OCI-LY1 (cell line): ENCODE measurements around the gene IP6K3.

Experiments used
- H2AFZ ChIP-seq: fragments of 200-600 bp; sonication (generic), shearing (Covaris generic); 2 replicates; pipeline ENCODE4 v1.6.0; 2014; ENCODE audit warnings: antibody characterized with exemption, mild to moderate bottlenecking, low read length
- H3F3A ChIP-seq: fragments of 200-600 bp; sonication (generic), shearing (Covaris generic); 2 replicates; pipeline ENCODE4 v1.6.0; 2014; ENCODE audit warnings: mild to moderate bottlenecking, antibody characterized with exemption, low read length, moderate library complexity; ENCODE audit not compliant: insufficient read depth
- H3K27ac ChIP-seq: fragments of 200-600 bp; sonication (generic); 2 replicates; pipeline ENCODE4 v1.5.1; 2014; ENCODE audit warnings: low read length, mixed run types, mild to moderate bottlenecking, low read depth; ENCODE audit not compliant: poor library complexity, severe bottlenecking
- H3K27me3 ChIP-seq: fragments of 200-600 bp; sonication (generic); 2 replicates; pipeline ENCODE4 v1.6.0; 2014; ENCODE audit warnings: antibody characterized with exemption, mild to moderate bottlenecking, low read length, moderate library complexity; ENCODE audit not compliant: insufficient read depth
- H3K36me3 ChIP-seq: fragments of 200-600 bp; sonication (generic); 2 replicates; pipeline ENCODE4 v1.6.1; 2014; ENCODE audit warnings: mild to moderate bottlenecking, antibody characterized with exemption, low read length, moderate library complexity, mixed read lengths; ENCODE audit not compliant: insufficient read depth
- H3K4me1 ChIP-seq: fragments of 200-600 bp; sonication (generic); 2 replicates; pipeline ENCODE4 v1.5.1; 2014; ENCODE audit warnings: mild to moderate bottlenecking, low read length, moderate library complexity; ENCODE audit not compliant: insufficient read depth, severe bottlenecking
- H3K4me2 ChIP-seq: fragments of 200-600 bp; sonication (generic), shearing (Covaris generic); 2 replicates; pipeline ENCODE4 v1.6.1; 2014; ENCODE audit warnings: low read length
- H3K4me3 ChIP-seq: fragments of 200-600 bp; sonication (generic); 2 replicates; pipeline ENCODE4 v1.5.1; 2014; ENCODE audit warnings: low read length, low read depth, mild to moderate bottlenecking, mixed read lengths; ENCODE audit not compliant: poor library complexity, severe bottlenecking
- H3K79me2 ChIP-seq: fragments of 200-600 bp; shearing (Covaris generic); 2 replicates; pipeline ENCODE4 v1.6.1; 2016; ENCODE audit warnings: mixed run types, low read length, mixed read lengths; ENCODE audit not compliant: insufficient read depth
- H3K9ac ChIP-seq: fragments of 200-600 bp; sonication (generic), shearing (Covaris generic); 2 replicates; pipeline ENCODE4 v1.6.1; 2014; ENCODE audit warnings: mild to moderate bottlenecking, low read length, mixed read lengths
- H3K9me2 ChIP-seq: fragments of 200-600 bp; sonication (generic), shearing (Covaris generic); 2 replicates; pipeline ENCODE4 v1.6.1; 2014; ENCODE audit warnings: low read depth, mild to moderate bottlenecking, low read length, mixed read lengths
- H3K9me3 ChIP-seq: fragments of 200-600 bp; shearing (Covaris generic); 2 replicates; pipeline ENCODE4 v1.6.1; 2014; ENCODE audit warnings: low read length, mixed read lengths
- H4K20me1 ChIP-seq: fragments of 200-600 bp; sonication (generic), shearing (Covaris generic); 2 replicates; pipeline ENCODE4 v1.6.0; 2016; ENCODE audit warnings: mild to moderate bottlenecking, low read length; ENCODE audit not compliant: insufficient read depth
- EZH2 ChIP-seq: fragments of 200-600 bp; sonication (generic), shearing (Covaris generic); IDR thresholded peaks from 2 replicates; pipeline ENCODE4 v1.8.0; 2017; ENCODE audit warnings: borderline replicate concordance, mixed run types, mild to moderate bottlenecking, antibody characterized with exemption, low read length, moderate library complexity, mixed read lengths
- TF ChIP-seq, protein P1 (sequence below): fragments of 200-600 bp; sonication (generic), shearing (Covaris generic); IDR thresholded peaks from 2 replicates; pipeline ENCODE4 v1.5.1; 2017; ENCODE audit warnings: mild to moderate bottlenecking, antibody characterized with exemption, low read length, moderate library complexity, mixed read lengths

The IP6K3 gene

DNA sequence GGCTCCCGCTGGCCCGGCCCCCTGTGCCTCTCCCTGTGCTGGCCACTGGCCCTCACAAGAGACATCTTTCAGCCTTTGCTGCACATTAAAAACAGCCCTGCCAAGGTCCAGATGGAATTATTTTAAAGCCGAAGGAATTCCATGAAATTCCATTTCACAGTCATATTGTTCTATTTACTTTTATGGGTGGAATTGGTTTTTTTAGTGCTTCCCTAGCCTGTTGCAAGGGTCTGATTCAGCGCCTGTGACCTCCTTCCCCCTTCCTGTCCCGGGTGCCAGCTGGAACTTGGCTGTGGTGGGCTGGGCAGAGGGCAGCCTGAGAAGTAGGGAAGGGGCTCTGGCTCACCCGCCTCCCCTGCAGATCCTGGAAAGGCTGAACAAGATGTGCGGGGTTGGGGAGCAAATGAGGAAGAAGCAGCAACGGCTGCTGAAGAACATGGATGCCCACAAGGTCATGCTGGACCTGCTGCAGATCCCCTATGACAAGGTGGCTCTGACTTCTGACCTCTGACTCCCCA lies 69.5 kb downstream of the IP6K3 start:
- H3K4me1 ChIP-seq: no peaks in the 10 kb centered on the region
- H3K4me2 ChIP-seq: no peak overlapping the region
- no peak overlapping the region for H3K27ac ChIP-seq
- no peaks in the 10 kb centered on the region for H3K9me2 ChIP-seq
- no peaks in the 10 kb centered on the region for H3K79me2 ChIP-seq
- TF ChIP-seq, protein P1, sequence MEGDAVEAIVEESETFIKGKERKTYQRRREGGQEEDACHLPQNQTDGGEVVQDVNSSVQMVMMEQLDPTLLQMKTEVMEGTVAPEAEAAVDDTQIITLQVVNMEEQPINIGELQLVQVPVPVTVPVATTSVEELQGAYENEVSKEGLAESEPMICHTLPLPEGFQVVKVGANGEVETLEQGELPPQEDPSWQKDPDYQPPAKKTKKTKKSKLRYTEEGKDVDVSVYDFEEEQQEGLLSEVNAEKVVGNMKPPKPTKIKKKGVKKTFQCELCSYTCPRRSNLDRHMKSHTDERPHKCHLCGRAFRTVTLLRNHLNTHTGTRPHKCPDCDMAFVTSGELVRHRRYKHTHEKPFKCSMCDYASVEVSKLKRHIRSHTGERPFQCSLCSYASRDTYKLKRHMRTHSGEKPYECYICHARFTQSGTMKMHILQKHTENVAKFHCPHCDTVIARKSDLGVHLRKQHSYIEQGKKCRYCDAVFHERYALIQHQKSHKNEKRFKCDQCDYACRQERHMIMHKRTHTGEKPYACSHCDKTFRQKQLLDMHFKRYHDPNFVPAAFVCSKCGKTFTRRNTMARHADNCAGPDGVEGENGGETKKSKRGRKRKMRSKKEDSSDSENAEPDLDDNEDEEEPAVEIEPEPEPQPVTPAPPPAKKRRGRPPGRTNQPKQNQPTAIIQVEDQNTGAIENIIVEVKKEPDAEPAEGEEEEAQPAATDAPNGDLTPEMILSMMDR: no peak
- TF ChIP-seq EZH2: no peak
- H3K27me3 ChIP-seq: no peaks in the 10 kb centered on the region
- no peak overlapping the region for H3K9ac ChIP-seq
- no peaks in the 10 kb centered on the region for H3F3A ChIP-seq
- H2AFZ ChIP-seq: no peak overlapping the region
- H3K4me3 ChIP-seq: no peak overlapping the region
- H3K9me3 ChIP-seq: no peaks in the 10 kb centered on the region
- peaks cover 94% of the 10 kb centered on the region for H3K36me3 ChIP-seq
- H4K20me1 ChIP-seq: no peaks in the 10 kb centered on the region

DNA sequence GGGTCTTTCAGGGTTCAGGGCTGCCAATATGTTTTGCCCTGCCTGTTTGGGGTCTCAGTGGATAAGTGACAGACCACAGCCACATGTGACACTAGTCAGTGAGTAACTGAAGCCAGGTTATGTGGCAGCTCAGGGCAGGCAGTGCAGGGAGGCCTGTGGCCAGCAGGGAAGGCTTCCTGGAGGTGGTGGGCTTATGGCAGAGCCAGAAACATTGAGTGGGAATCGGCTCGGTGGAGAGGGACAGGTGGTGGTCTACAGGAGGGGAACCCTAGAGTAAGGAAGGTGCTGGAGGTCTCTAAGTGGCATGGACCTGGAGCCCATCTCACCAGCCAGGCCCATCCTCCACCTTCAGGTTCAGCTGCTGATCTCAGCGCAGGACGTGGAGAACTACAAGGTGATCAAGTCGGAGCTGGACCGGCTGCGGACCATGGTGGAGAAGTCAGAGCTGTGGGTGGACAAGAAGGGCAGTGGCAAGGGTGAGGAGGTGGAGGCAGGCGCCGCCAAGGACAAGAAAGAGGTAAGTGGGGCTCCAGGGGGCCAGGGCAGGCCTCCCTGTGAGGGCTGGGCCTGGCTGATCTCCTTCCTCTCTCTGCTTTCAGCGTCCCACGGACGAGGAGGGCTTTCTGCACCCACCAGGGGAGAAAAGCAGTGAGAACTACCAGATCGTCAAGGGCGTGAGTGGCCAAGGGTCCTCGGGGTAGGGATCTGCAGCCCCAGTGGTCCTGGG lies 70.1 kb downstream of the IP6K3 start:
- no peaks in the 10 kb centered on the region for H3K79me2 ChIP-seq
- no peak overlapping the region for H2AFZ ChIP-seq
- TF ChIP-seq EZH2: no peak
- TF ChIP-seq, protein P1: no peak
- H4K20me1 ChIP-seq: no peaks in the 10 kb centered on the region
- no peak overlapping the region for H3K4me3 ChIP-seq
- no peaks in the 10 kb centered on the region for H3K9me3 ChIP-seq
- no peak overlapping the region for H3K4me2 ChIP-seq
- no peaks in the 10 kb centered on the region for H3K4me1 ChIP-seq
- no peaks in the 10 kb centered on the region for H3K9me2 ChIP-seq
- H3K27ac ChIP-seq: no peak overlapping the region
- peaks cover 93% of the 10 kb centered on the region for H3K36me3 ChIP-seq
- H3F3A ChIP-seq: no peaks in the 10 kb centered on the region
- H3K9ac ChIP-seq: no peak overlapping the region
- H3K27me3 ChIP-seq: no peaks in the 10 kb centered on the region

- Histone ChIP-seq H3K4me2 (no peak overlapping the region), H4K20me1 (no peaks in the 10 kb centered on the region), H3K36me3 (peaks cover 93% of the 10 kb centered on the region)
Observed at GRCh38 chr6:33675968-33676367, 70.7 kb downstream of the IP6K3 start.

More at GRCh38 chr6:33675968-33676367, 70.7 kb downstream of the IP6K3 start:
- H3K9me2 ChIP-seq: no peaks in the 10 kb centered on the region
- H3F3A ChIP-seq: no peaks in the 10 kb centered on the region
- no peaks in the 10 kb centered on the region for H3K9me3 ChIP-seq
- H3K4me1 ChIP-seq: no peaks in the 10 kb centered on the region
- H3K4me3 ChIP-seq: no peak overlapping the region
- no peak overlapping the region for H3K27ac ChIP-seq
- H3K79me2 ChIP-seq: no peaks in the 10 kb centered on the region
- no peak overlapping the region for H2AFZ ChIP-seq
- no peak overlapping the region for H3K9ac ChIP-seq
- TF ChIP-seq EZH2: no peak
- TF ChIP-seq, protein P1: no peak
- H3K27me3 ChIP-seq: no peaks in the 10 kb centered on the region
